Activated naive CD8-positive, alpha-beta T cell (primary cell): ENCODE data around the gene CBR4.
"Not testable (repeated sequence)": the region's sequence is repeated elsewhere in the genome, so short reads cannot be mapped to it uniquely, and the experiment has no call there.

Experiments
- H3K27ac Mint-ChIP-seq: one replicate; pipeline ENCODE4 v1.8.0; 2021; ENCODE audit warnings: mixed read lengths
- H3K27me3 Mint-ChIP-seq: one replicate; pipeline ENCODE4 v1.8.0; 2021; ENCODE audit warnings: mixed read lengths
- H3K36me3 Mint-ChIP-seq: one replicate; pipeline ENCODE4 v1.8.0; 2021; ENCODE audit warnings: mixed read lengths
- H3K4me1 Mint-ChIP-seq: one replicate; pipeline ENCODE4 v1.8.0; 2021; ENCODE audit warnings: low read depth, mixed read lengths
- H3K4me3 Mint-ChIP-seq: one replicate; pipeline ENCODE4 v1.8.0; 2021; ENCODE audit warnings: mild to moderate bottlenecking, mixed read lengths
- H3K9me3 Mint-ChIP-seq: one replicate; pipeline ENCODE4 v1.8.0; 2021; ENCODE audit warnings: low read depth, mixed read lengths

Gene CBR4

DNA sequence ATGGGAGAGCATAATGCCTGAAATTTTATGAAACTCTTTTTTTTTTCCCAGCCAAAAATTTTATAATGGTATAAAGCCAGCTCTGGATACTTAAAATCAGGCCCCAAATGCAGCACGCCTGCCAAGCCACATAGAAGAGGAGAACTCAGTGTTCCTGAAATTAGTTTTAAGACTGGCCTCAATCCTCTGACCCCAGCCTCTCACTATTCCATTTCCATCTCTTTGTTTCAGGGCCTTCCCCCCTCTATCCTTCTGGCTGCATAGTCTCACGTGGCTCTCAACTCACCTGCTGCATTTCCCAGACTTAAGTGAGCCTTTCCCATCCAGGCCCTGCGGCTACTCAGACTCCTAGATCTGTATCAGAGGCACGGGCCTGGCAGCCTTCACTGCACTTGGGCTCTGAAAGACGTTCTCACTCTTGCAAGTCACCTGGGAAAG is 5.2 kb upstream of the CBR4 start:
- Mint-ChIP-seq H3K9me3 (no peaks in the 10 kb centered on the region), H3K4me1 (peaks cover 2% of the 10 kb centered on the region), H3K4me3 (no peak overlapping the region), H3K36me3 (no peaks in the 10 kb centered on the region), H3K27ac (no peak overlapping the region), H3K27me3 (peaks cover 4% of the 10 kb centered on the region)

DNA sequence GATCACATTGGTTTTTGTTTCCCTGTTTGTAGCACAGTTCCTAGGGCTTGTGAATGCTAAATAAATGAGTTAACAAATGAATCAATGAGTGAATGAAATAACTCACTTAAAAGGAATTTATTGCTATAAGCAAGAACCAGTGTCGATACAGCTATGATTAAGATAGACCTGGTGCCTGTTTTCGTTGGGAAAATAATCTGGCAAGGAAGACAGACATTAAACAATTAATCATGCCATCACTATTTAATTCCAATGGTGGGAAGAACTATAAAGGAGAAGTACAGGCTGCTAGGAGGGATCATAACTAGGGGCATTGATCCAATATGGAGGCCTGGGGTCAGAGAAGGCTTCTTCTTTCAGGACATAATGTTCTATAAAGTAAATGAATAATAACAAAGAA is 4.5 kb upstream of the CBR4 start:
- no peak overlapping the region for H3K4me3 Mint-ChIP-seq
- H3K4me1 Mint-ChIP-seq, result peaks cover 2% of the 10 kb centered on the region
- H3K27ac Mint-ChIP-seq, result no peak overlapping the region
- no peaks in the 10 kb centered on the region for H3K36me3 Mint-ChIP-seq
- no peaks in the 10 kb centered on the region for H3K9me3 Mint-ChIP-seq
- H3K27me3 Mint-ChIP-seq, result peaks cover 2% of the 10 kb centered on the region

GRCh38 chr4:169013396-169013795 is 3.3 kb upstream of the CBR4 start:
- peaks cover 13% of the 10 kb centered on the region for H3K4me1 Mint-ChIP-seq
- H3K4me3 Mint-ChIP-seq, result no peak overlapping the region
- no peaks in the 10 kb centered on the region for H3K36me3 Mint-ChIP-seq
- H3K27me3 Mint-ChIP-seq, result peaks cover 2% of the 10 kb centered on the region
- no peak overlapping the region for H3K27ac Mint-ChIP-seq
- no peaks in the 10 kb centered on the region for H3K9me3 Mint-ChIP-seq

DNA sequence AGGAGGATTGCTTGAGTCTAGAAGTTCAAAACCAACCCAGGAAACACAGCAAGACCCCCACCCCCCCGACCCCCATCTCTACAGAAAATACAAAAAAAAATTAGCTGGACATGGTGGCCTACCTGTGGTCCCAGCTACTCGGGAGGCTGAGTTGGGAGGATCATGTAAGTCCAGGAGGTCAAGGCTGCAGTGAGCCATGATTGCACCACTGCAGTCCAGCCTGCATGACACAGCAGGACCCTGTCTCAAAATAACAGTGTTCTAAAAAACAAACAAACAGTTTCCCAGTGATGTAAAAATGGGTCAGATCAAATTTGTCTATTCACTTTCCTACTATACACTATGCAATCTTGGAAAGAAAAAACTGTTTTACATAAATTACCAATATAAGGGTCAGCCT is 2.0 kb upstream of the CBR4 start:
- Mint-ChIP-seq H3K9me3 (no peaks in the 10 kb centered on the region), H3K4me3 (no peak overlapping the region), H3K27me3 (peaks cover 2% of the 10 kb centered on the region), H3K4me1 (peaks cover 24% of the 10 kb centered on the region), H3K36me3 (no peaks in the 10 kb centered on the region), H3K27ac (no peak overlapping the region)

- peaks cover 2% of the 10 kb centered on the region for H3K27me3 Mint-ChIP-seq
- H3K9me3 Mint-ChIP-seq, result no peaks in the 10 kb centered on the region
- H3K4me3 Mint-ChIP-seq, result peak overlapping the region; percentile 92
- H3K27ac Mint-ChIP-seq, result peak overlapping the region; percentile 95
- peaks cover 4% of the 10 kb centered on the region for H3K36me3 Mint-ChIP-seq
- peaks cover 31% of the 10 kb centered on the region for H3K4me1 Mint-ChIP-seq
Observed at GRCh38 chr4:169009286-169010124, 550 bp downstream of the CBR4 start.

DNA sequence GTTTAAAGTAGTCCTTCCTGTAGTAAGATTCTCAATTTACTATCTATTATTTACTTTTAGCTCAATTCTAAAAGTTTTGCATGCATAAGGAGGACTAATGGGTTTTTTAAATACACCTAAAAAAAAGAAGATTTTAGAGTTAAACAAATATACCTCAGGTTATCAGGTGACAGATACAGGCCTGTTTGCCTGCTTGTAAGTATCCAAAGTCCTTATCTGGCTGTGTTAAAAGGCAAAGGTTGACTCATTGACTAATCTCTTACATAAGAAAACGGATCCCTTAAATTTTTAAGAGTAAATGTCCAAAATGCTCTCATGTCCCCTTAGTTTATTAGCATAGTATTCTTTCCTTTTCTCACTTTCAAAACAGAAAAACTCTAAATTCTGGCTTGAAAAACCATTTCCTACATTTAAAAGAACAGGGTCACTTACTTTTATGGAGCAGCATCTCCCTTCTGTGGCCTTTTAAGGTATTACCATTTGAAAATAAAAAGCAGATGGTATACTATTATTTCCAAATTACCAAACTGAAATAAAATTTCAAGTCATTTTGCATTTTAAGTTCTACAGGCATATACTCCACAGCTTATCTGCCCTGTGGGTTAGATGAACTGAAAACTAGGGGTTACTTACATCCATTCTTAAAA is 4.5 kb downstream of the CBR4 start:
- Mint-ChIP-seq H3K27ac (no peak overlapping the region), H3K9me3 (no peaks in the 10 kb centered on the region), H3K4me3 (no peak overlapping the region), H3K27me3 (no peaks in the 10 kb centered on the region), H3K36me3 (peaks cover 25% of the 10 kb centered on the region), H3K4me1 (peaks cover 33% of the 10 kb centered on the region)

DNA sequence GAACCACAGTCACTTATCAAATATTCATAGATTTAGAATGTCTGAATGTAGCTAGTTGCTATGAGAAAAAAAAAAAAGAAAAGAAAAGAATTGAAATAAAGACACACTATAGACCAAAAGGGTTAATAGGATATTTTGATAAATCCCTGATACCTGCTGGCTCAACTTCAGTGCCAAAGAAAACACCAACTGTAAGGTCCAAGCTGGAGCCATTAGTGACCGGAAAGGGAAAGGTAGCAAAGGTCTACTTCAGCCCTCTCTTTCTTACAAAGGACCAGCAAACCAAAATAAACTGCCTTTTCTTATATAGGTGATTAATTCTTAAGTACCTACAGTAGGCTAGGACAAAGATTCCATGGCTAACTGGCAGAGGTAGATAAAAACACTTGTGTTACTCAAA is 9.7 kb downstream of the CBR4 start:
- H3K27ac Mint-ChIP-seq, result no peak overlapping the region
- H3K36me3 Mint-ChIP-seq, result peaks cover 31% of the 10 kb centered on the region
- peaks cover 4% of the 10 kb centered on the region for H3K4me1 Mint-ChIP-seq
- no peak overlapping the region for H3K4me3 Mint-ChIP-seq
- H3K9me3 Mint-ChIP-seq, result no peaks in the 10 kb centered on the region
- no peaks in the 10 kb centered on the region for H3K27me3 Mint-ChIP-seq

- H3K36me3 Mint-ChIP-seq, result peaks cover 31% of the 10 kb centered on the region
- H3K4me3 Mint-ChIP-seq, result no peak overlapping the region
- H3K4me1 Mint-ChIP-seq, result peaks cover 4% of the 10 kb centered on the region
- H3K9me3 Mint-ChIP-seq, result no peaks in the 10 kb centered on the region
- no peak overlapping the region for H3K27ac Mint-ChIP-seq
- H3K27me3 Mint-ChIP-seq, result no peaks in the 10 kb centered on the region
Observed at GRCh38 chr4:168999809-169000208, 10.2 kb downstream of the CBR4 start.

- Mint-ChIP-seq H3K27ac (no peak overlapping the region), H3K36me3 (peaks cover 23% of the 10 kb centered on the region), H3K9me3 (no peaks in the 10 kb centered on the region), H3K27me3 (no peaks in the 10 kb centered on the region), H3K4me3 (no peak overlapping the region), H3K4me1 (peaks cover 2% of the 10 kb centered on the region)
Observed at GRCh38 chr4:168998596-168998995, 11.5 kb downstream of the CBR4 start.

DNA sequence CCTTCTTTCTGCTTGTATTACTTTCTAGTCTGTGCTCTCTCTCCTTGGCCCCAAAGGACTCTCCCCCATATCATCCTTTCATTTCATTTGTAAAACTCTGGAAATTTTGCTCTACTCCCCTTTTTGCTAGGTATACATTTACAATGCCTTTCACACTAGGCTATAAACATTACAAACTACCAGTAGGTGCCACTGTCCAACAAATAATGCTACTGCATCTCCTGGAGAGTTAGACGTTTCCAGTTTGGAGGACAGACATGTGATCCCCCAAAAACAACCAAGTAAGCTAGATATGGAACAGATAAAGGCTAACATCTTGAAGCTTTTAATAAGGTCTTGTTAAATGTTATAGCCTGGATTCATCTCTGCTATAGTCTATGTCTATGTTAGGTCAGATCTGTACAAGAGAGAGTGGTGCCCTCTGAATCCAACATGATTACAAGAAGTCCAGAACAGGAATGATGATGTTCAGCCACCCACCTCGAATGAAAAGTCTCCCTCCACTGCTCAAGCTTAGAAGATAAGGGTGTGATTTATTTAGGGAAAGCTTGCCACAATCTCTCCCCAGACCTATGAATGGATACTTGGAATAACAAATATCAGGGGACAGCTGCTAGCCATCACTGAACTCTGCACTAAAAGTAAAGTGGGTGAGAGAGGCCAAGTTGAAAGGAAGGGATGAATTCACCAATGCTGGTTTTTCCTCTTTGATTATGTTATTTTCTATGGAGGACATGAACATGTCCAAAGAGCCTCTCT is 14.3 kb downstream of the CBR4 start:
- peaks cover 2% of the 10 kb centered on the region for H3K4me1 Mint-ChIP-seq
- no peak overlapping the region for H3K4me3 Mint-ChIP-seq
- no peaks in the 10 kb centered on the region for H3K9me3 Mint-ChIP-seq
- H3K27ac Mint-ChIP-seq, result no peak overlapping the region
- peaks cover 10% of the 10 kb centered on the region for H3K36me3 Mint-ChIP-seq
- no peaks in the 10 kb centered on the region for H3K27me3 Mint-ChIP-seq

GRCh38 chr4:168994958-168995357 is 15.1 kb downstream of the CBR4 start:
- Mint-ChIP-seq H3K27me3 (no peaks in the 10 kb centered on the region), H3K4me1 (peaks cover 2% of the 10 kb centered on the region), H3K27ac (no peak overlapping the region), H3K9me3 (no peaks in the 10 kb centered on the region), H3K4me3 (no peak overlapping the region), H3K36me3 (peaks cover 7% of the 10 kb centered on the region)

DNA sequence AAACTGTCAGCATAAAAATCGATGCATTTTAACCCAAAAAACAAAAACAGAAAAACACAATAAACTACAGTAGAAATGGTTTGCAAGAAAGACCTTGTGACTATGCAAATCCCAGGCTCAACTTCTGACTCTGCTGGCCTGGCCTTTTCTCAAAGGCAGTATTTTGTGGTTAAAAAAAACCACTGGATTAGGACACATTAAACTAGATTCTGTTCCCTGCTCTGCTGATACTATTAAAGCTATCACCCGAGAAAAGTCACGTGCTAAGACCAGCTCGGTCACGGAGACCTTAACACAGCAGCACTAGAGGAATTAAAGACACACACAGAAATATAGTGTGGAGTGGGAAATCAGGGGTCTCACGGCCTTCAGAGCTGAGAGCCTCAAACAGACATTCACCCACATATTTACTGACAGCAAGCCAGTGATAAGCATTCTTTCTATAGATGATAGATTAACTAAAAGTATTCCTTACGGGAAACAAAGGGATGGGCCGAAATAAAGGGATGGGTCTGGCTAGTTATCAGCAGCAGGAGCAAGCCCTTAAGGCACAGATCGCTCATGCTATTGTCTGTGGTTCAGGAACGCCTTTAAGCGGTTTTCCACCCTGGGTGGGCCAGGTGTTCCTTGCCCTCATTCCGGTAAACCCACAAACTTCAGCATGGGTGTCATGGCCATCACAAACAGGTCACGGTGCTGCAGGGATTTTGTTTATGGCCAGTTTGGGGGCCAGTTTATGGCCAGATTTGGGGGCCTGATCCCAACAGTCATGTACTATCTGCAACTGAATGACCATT is 16.1 kb downstream of the CBR4 start:
- peaks cover 2% of the 10 kb centered on the region for H3K4me1 Mint-ChIP-seq
- no peaks in the 10 kb centered on the region for H3K9me3 Mint-ChIP-seq
- H3K36me3 Mint-ChIP-seq, result peaks cover 3% of the 10 kb centered on the region
- H3K4me3 Mint-ChIP-seq, result no peak overlapping the region
- no peak overlapping the region for H3K27ac Mint-ChIP-seq
- H3K27me3 Mint-ChIP-seq, result no peaks in the 10 kb centered on the region

GRCh38 chr4:168992952-168993482 is 17.0 kb downstream of the CBR4 start:
- not testable (repeated sequence) for H3K9me3 Mint-ChIP-seq, H3K27ac Mint-ChIP-seq, H3K27me3 Mint-ChIP-seq, H3K36me3 Mint-ChIP-seq, H3K4me1 Mint-ChIP-seq, H3K4me3 Mint-ChIP-seq

DNA sequence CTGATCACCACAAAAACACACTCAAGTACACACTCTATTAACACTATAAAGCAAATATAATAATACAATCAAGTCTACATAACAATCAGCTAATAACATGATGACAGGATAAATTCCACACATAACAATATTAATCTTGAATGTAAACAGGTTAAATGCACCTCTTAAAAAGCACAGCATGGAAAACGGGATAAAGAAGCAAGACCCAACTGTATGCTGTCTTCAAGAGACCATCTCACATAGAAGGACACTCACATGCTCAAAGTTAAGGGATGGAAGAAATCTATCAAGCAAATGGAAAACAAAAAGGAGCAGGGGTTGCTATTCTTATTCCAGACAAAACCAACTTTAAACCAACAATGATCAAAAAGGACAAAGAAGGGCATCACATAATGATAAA is 28.1 kb downstream of the CBR4 start:
- Mint-ChIP-seq H3K27ac (no peak overlapping the region), H3K36me3 (peaks cover 53% of the 10 kb centered on the region)

More for the DNA sequence above, 28.1 kb downstream of the CBR4 start:
- H3K9me3 Mint-ChIP-seq, result peaks cover 23% of the 10 kb centered on the region
- H3K4me3 Mint-ChIP-seq, result no peak overlapping the region
- no peaks in the 10 kb centered on the region for H3K27me3 Mint-ChIP-seq
- peaks cover 2% of the 10 kb centered on the region for H3K4me1 Mint-ChIP-seq
